Hematopoietic multipotent progenitor cell treated with erythropoietin and hydrocortisone succinate and interleukin-3 and kit ligand, for 17 days (in vitro differentiated cells): ENCODE results near the gene NDUFAB1.
"Not testable (repeated sequence)": the region's sequence is repeated elsewhere in the genome, so short reads cannot be mapped to it uniquely, and the experiment has no call there.

Source experiments
- DNase-seq: peaks from one replicate; pipeline ENCODE4 v3.0.0-alpha.2; 2015; ENCODE audit warnings: low spot score

Gene NDUFAB1

DNA sequence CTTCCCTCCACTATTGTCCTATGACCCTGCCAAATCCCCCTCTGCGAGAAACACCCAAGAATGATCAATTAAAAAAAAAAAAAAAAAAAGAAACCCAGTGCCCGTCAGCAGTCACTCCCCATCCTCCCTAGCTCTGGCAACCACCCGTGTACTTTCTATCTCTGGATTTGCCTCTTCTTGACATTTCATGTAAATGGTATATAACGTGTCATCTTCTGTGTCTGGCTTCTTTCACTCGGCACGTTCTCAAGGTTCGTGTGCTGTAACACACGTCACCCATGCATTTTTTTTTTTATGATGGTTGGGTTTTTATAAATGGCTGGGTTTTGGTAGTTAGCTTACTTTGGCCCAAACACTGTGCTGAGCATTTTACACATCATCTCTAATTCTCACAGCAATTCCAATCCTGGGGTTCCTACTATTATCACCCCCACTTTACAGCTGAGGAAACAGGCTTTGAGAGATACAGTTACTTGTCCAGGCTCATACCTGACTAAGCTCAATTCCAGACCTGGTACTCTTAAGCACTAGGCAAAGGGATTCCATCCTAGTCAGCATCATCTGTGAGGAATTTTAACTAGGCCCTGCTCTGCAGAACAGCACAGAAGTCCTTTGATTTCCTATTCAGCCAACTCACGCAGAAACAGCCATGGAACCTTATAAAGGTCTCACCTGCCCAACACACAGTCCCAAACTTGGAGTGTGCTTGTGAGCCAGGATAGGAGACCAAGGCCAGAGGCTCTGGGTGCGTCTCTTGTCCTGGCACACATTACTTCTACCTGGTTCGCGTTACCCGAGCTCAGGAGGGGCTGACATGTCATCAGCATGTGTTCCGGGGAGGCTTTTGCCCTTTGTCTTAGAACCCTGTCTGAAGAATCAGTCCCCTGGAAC, 11.7 kb downstream of the NDUFAB1 start:
- DNase-seq = no peak

DNA sequence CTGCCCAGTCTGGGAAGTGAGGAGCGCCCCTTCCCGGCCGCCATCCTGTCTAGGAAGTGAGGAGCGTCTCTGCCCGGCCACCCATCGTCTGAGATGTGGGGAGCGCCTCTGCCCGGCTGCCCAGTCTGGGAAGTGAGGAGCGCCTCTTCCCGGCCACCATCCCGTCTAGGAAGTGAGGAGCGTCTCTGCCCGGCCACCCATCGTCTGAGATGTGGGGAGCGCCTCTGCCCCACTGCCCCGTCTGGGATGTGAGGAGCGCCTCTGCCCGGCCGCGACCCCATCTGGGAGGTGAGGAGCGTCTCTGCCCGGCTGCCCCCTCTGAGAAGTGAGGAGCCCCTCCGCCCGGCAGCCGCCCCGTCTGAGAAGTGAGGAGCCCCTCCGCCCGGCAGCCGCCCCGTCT, 12.8 kb downstream of the NDUFAB1 start:
- DNase-seq = not testable (repeated sequence)

DNA sequence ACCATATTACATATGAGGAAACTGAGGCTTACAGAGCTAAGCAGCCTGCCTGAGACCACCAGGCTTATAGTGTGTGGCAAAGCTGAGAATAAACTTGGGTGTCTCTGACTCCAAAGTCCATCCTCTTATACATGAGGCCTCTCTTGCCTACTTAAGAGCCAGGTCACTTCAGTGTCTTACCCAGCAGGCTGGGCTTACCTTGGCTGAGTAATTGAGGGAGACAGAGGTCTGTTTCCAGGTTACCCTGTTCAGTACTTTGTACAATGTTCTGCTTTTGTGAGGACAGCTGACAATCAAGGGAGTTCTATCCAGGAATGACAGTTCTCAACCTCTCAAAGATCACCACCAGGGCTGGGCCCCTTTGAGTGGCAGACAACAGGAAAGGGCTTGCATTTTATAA, 14.4 kb downstream of the NDUFAB1 start:
- DNase-seq = no peak

DNA sequence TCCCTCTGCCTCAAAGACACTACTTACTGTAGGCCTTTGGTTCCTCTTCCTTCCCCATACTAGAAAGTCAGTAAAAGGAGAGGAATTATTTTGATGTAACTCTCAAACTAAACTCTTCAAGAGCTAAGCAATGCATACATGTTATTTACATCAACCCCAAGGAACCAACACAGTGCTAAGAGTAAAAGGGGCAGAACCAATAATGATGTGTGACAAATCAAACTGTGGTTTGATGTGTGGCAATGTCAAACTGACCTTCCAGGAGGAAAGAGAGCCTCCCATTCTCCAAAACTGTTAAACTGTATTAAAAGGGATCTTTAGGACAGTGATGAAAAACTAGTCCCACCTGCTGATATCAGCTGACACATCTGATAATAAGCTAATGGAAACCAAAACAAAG, 15.7 kb downstream of the NDUFAB1 start:
- no peak for DNase-seq

DNA sequence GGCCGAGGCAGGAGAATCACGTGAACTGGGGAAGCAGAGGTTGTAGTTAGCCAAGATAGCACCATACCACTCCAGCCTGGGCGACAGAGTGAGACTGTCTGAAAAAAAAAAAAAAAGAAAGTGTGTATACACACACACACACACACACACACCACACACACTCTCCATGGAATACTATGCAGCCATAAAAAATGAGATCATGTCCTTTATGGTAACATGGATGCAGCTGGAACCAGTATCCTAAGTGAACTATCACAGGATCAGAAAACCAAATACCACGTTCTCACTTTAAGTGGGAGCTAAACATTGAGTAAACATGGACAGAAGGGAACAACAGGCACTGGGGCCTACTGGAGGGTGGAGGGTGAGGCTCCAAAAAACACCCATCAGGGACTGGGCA, 16.7 kb downstream of the NDUFAB1 start:
- DNase-seq = no peak

DNA sequence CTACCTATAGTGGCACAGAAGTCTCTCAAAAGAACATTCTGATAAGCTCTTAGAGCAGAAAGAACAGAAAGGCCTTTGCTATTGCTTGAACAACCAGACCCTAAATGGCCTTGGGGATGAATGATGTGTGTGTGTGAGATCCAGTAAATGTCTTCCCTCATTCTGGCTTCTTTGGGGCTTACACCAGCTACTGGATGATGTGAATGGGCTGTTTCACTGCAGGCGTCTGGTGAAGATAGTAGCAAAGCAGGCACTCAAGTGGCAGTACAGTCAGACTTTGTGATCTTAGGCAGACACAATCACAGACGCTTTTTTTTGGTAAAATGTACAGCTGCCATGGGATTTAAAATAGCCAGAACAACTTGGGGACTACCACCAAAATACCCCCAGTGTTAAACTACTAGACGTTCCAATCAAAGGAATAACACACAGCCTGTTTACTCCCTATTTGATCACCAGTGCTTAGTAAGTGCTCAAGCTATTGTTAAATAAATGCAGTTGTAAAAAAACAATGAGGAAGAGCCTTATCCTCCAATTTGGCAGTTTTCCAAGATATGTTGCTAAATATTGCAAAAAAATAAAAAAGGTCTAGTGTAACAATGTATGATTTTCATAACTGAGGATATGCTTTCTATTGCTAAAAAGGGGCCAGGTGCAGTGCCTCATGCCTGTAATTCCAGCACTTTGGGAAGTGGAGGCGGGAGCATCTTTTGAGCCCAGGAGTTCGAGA, 17.9 kb downstream of the NDUFAB1 start:
- no peak for DNase-seq

DNA sequence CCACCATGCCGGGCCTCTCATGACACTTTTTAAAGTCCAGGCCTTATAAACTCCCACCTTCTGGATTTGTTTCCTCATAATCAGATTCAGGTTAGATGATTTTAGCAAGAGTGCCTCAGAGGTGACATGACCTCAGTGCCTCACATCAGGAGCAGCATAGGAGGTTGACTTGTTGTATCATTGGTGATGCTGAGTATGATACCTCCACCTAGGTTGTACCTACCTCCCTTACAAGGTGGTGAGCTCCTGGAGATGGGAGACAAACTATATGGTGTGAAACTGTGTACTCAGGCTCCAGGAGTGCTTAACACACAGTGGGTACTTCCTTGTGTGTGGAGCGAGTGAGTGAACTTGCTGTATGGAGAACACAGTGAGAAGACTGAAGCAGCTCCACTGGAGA, 18.6 kb downstream of the NDUFAB1 start:
- no peak for DNase-seq

DNA sequence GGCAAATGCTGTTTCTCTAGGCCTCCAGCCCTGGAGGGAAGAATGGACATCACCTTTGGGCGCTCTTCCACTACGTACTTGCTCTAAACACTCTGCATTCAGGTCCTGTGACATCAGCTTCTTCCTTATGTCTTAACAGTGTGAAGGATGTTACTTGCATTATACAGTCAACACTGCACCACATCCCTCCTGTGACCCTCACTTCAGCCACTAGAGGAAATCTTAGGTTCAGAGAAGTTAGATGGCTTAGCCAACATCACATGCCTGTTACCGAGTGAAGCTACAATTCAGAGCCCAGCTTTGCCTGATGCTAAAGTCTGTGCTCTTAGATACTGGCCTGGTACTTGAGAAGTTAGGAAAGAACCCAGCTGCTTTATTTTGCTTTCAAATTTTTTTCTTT, 20.3 kb downstream of the NDUFAB1 start:
- no peak for DNase-seq

DNA sequence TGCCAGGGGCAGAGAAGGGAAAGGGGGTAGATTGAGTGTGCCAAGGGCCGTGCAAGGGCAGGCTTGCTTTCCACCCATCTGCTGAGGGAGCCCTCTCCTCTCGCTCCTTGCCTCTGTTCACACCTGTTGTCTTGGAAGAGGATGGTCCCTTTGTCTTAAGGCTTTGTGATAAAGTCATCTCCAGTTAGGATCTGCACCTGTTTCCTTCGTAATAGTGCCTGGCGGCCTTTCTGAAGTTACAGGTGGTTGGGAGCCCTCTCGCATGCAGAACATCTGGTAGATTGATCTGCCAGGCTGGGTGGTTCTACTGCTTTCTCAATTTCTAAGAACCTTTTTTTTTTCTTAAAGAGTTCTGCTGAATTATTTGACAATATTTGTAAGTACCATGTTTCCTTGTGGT, 22.3 kb downstream of the NDUFAB1 start:
- DNase-seq = no peak

DNA sequence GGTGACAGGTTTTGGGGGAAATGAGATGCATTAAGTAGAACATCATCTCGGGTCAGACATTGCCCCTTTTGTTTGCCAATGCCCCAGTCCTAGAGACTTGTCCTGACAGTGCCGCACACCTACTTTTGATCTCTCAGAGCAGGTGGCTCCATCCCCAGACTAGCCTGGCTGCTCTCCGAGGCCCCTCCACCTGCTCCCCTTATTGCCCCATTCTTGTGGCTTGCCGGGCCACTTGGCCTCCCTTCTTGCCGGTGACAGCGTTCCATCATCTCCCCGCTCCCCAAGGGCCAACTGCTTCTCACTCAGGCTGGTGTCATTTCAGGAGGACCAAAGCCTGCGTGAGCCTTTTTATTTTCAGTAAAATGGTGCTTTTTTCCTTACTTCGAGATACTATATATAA, 23.7 kb downstream of the NDUFAB1 start:
- no peak for DNase-seq

DNA sequence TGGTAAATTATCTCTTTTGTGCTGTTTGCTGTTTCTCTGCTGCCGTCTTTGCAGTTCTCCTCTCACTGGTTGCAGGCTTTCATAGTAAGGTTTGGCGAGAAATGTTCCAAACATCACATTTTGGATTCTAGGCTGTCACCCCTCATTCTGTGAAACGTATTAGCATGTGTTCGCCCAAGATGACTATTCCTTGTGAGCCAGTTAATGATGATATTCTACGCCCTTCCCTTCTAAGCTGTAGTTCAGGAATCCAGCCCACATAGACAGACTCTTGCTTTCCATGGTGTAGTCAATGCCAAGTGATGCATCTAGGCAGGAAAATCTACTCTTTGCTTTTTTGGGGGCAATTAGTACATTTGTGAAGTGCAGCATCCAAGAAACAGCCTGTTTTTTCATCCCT, 24.2 kb downstream of the NDUFAB1 start:
- no peak for DNase-seq

DNA sequence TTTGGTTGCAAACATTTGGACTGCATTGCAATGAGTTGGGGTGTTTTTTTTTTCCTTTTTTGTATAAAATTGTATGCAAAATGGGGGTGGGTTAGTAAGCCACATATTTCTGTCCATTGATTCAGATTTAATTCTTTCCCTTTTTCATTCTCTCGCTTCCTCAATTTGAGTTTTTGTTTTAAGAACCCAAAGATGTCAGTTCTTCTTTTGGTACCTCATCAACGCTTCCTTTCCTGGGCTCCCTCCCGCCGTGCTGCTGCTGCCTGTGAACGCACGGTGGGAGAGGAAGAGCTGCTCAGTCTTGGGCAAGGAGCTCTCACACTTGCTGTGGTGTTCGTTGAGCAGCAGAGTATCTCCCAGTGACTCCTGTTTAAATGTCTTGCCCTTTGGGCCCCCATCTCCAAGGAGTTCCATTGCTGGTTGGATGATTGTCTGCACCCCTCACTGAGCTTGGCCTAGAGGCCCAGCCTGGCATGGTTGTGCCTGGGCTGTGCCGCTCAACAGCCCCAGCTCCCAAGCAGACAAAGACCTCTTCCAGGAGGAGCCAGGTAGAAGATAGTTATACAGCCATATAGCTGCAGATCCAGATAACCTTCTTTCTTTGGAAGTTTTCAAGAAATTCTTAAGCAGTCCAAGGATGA, 25.0 kb downstream of the NDUFAB1 start:
- DNase-seq = no peak

DNA sequence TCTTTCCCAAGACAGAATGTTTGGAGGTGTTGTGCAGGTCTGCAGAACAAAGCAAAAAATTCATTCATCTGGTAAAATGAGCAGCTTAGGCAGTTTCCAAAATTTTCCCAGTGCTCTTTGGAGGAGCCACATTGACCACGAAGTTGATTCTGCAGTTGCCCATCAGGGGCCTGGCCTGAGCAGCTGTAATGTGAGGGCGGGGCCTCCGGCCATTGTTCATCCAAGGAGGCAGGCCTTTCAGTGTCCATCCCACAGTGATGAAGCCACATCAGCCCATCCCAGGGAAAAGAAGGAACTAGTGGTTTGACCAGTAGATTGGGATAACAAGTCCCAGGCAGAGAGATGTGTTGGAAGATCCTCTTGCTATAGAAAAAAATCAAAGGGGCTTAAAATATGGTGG, 28.5 kb downstream of the NDUFAB1 start:
- DNase-seq = no peak

DNA sequence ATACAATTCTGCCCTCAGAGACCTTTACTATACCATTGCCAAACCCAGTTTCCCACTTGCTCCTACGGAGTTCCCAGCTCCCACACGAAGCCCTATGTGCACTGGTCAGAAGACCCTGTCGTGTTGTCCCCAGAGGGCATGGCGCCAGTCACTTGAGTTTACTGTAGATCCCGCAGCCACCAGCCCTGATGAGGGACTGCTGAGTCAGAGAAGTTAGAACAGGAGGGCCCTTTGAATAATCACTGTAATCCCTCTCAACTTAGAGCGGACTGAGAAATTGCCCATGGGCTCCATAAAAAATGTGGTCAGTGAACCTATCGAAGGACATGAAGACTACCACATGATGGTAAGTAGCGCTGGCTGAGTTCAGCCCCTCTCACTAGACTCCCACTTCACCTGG, 29.4 kb downstream of the NDUFAB1 start:
- no peak for DNase-seq

DNA sequence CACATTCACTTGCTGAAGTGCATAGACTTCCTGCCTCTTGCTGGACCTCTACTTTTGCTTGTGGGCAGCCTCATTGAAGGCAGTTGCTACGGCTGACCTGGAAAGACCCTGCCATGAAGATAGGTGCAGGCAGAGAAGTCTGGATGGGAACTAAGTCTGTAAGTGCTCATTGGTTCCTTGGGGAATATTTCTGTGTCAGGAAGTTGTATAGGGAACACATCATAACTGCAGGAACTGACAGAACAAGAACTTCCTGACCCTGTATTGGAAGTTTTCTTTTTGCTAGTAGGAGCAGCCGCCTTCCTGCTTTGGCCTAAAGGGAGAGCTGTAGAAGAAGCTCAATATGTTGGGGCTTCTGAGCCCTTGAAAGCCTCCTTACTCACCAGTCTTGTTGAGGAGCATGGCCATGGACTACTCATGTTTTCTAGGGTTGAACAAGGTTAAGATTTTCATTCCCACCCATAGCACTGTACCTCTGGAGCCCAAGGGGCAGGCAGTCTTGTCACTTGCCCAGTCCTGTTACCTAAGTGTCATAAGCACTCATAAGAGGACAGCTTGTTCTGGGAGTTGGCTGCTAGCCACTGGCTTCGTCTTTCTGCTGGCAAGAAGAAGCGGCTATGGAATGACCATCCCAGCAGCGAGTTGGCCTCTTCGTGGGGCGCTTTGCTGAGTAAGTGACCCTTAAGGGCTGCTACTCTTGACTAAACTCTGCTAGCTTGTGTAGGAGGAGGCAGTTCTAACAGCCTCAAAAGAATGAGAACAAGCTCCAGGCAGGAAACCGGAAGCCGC, 31.3 kb downstream of the NDUFAB1 start:
- DNase-seq = no peak

DNA sequence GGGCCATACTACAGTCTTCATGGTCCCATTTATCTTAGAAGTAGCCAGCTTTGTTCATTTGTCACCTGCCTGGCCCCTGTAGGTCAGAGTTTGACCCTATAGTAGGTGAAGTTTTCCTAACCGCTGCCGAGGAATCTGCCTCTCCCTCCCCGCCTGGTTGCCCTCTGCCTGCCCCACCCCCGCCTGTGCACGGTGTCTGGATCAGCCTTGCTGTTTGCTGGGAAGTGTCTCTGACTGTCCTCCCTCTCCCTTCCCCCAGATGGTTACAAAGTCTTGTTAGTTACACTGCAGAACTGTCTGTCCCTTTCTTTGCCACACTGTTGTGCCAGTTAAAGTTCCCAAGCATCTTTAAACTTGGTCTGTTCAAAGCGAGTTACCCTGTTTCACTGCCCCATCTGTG, 32.9 kb downstream of the NDUFAB1 start:
- no peak for DNase-seq

DNA sequence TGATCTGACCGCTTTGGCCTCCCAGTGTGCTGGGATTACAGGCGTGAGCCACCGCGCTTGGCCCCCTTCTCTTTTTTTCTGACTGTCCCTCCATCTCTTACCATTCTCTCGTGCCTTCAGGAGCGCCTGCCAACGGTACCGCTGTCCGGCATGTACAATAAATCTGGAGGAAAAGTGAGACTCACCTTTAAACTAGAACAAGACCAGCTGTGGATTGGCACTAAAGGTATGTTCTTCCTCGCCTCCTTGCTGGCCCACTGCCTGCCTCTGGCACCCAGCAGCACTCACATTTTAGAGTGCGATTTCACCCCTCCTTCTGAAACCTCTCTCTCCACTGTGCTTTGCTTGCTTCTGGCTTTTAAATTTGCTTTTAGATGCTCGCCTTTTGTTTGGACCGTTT, 33.6 kb downstream of the NDUFAB1 start:
- DNase-seq = no peak

DNA sequence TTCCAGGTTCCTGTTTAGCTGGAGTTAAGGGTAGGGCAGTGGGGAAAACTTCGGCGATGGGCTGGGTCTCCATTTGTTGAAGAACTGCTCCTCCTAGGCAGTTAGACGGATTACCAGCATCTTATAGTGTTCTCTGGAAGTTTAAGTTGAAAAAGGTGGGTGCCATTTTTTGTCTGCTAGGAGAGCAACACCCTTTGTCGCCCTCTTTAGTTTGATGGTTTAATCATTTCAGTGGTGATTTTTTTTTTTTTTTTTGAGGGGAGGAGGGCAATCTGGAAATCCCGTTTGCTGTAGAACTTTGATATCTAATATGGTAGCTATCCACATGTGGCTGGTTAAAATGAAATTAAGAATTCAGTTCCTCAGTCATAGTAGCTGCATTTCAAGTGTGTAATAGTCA, 34.5 kb downstream of the NDUFAB1 start:
- no peak for DNase-seq

DNA sequence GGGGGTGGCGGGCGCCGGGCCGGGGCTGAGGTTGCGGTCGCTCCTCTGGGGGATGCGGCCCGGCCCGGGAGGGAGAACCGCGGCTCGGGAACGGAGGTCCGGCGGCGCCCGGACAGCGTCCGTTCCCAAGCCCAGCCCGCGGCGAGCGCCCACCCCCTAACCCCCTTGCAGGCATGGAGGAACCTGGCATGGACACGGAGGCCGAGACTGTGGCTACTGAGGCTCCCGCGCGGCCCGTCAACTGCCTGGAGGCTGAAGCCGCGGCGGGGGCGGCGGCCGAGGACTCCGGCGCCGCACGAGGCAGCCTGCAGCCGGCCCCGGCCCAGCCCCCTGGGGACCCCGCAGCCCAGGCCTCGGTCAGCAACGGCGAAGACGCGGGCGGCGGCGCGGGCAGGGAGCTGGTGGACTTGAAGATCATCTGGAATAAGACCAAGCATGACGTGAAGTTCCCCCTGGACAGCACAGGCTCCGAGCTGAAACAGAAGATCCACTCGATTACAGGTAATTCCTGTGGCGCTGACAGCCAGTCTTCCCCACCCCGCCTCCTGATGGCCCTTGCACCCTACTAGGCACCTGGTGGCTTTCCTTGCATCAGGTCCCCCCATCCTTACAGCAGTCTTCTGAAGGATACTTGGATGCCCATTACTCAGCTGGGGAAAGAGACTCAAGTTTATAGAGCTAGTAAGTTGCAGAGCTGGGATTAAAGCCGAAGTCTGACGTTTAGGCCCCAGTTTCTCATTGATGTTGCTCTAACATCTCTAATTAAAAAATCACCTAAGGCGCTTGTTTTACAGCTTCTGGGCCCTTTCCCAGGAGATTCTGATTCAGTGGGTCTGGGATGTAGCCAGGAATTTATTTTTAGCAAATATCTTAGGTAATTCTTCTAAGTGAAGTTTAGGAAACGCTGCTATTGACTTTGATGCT, 38.1 kb downstream of the NDUFAB1 start:
- DNase-seq = peak; percentile 59

DNA sequence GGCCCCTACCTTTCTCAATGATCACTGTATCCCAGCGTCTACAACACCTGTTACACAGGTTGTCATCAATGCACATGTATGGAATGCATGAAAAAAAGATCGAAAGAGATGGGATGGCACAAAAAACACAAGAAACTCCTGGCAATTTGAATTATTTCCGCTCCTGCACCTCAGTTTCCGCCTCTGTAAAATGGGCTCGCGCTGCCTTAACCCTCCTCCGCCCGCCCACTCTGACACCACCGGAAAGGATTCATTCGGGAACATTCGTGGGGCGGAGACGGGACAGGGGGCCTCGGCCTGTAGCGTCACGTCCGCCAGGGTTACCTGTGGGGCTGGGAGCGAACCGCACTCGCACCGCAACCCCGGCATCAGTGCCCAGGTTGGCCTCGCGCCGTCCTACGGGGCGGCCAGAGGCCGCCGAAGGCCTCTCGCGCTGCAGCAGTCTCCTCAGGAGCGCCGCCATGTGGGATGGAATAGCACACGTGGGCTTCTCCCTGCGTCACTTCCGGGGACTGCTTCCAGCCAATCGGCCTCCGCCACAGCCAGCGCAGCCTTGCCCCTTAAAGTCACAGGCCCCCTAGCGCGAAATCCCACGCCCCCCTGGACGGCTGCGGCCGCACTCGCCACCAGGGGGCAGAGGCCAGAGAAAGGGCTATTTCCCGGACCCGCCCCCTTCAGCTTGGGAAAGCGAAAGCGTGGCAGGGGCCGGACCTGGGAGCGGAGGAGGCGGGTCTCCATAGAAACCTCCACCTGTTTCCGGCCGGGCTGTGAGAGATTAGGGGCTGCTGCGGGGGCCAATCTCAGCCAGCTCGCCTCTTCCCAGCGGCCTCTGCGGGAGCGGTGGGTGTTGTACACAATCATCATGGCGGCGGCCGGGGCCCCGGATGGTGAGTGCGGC, 39.0 kb downstream of the NDUFAB1 start, which contains the start of the genes EARS2 and UBFD1:
Gene EARS2, minus strand, starts transcription at position 470 of the 898 bp plus-strand sequence. Its CDS starts 7 bp downstream, at position 463.
Gene UBFD1, plus strand, starts transcription at position 847 of the 898 bp plus-strand sequence. Its CDS starts 16 bp downstream, at position 863.
- peak; percentile 99 for DNase-seq
